HG03520 (cell line): ENCODE results near the gene CIP2A.
"Not testable (repeated sequence)": the region's sequence is repeated elsewhere in the genome, so short reads cannot be mapped to it uniquely, and the experiment has no call there.

ENCODE experiments used
- ATAC-seq: cut with Tn5 transposase; IDR thresholded peaks from one replicate; pipeline ENCODE4 v1.9.1; 2021; ENCODE audit warnings: mild to moderate bottlenecking, moderate library complexity; ENCODE audit not compliant: unreplicated experiment

The CIP2A gene

GRCh38 chr3:108589081-108589997 is at the start of gene CIP2A, which contains the start of gene DZIP3:
CIP2A (minus strand) TSS chr3:108589438; CDS start chr3:108589375, 63 bp downstream.
DZIP3 (plus strand) TSS chr3:108589722; CDS start chr3:108605407, 15,685 bp downstream.
- peak; percentile 88 for ATAC-seq

- ATAC-seq = no peak
Measured at GRCh38 chr3:108629974-108630373, 40.7 kb upstream of the CIP2A start.

GRCh38 chr3:108623504-108623903 is 34.3 kb upstream of the CIP2A start:
- no peak for ATAC-seq

GRCh38 chr3:108620250-108620649 is 31.0 kb upstream of the CIP2A start:
- ATAC-seq = no peak

- not testable (repeated sequence) for ATAC-seq
Measured at GRCh38 chr3:108616090-108616489, 26.9 kb upstream of the CIP2A start.

GRCh38 chr3:108610651-108611050 is 21.4 kb upstream of the CIP2A start:
- no peak for ATAC-seq

- ATAC-seq = no peak
Measured at GRCh38 chr3:108608750-108609149, 19.5 kb upstream of the CIP2A start.

- ATAC-seq = no peak
Measured at GRCh38 chr3:108605491-108605890, 16.3 kb upstream of the CIP2A start.

- ATAC-seq = no peak
Measured at GRCh38 chr3:108605028-108605427, 15.8 kb upstream of the CIP2A start.

GRCh38 chr3:108603691-108604090 is 14.5 kb upstream of the CIP2A start:
- no peak for ATAC-seq

- no peak for ATAC-seq
Measured at GRCh38 chr3:108602935-108603294, 13.7 kb upstream of the CIP2A start.

GRCh38 chr3:108602249-108602934 is 13.2 kb upstream of the CIP2A start:
- no peak for ATAC-seq

GRCh38 chr3:108599677-108600409 is 10.6 kb upstream of the CIP2A start:
- no peak for ATAC-seq

GRCh38 chr3:108598375-108598774 is 9.1 kb upstream of the CIP2A start:
- ATAC-seq = no peak

GRCh38 chr3:108595321-108595720 is 6.1 kb upstream of the CIP2A start:
- no peak for ATAC-seq

- no peak for ATAC-seq
Measured at GRCh38 chr3:108590460-108590859, 1.2 kb upstream of the CIP2A start.

- no peak for ATAC-seq
Measured at GRCh38 chr3:108589998-108590323, 723 bp upstream of the CIP2A start.

- ATAC-seq = no peak
Measured at GRCh38 chr3:108588601-108589000, 637 bp downstream of the CIP2A start.

- ATAC-seq = no peak
Measured at GRCh38 chr3:108578064-108578463, 11.2 kb downstream of the CIP2A start.

GRCh38 chr3:108569336-108569735 is 19.9 kb downstream of the CIP2A start:
- ATAC-seq = no peak

- no peak for ATAC-seq
Measured at GRCh38 chr3:108566599-108566998, 22.6 kb downstream of the CIP2A start.
